ENCODE results near the gene SPON1. TPM values are rescaled to one million over a fixed set of nuclear protein-coding genes. Genes with fewer than 3 reads are reported as not detected.

The SPON1 gene
- total RNA-seq, 2 experiments from 2014 or later, result 3.8 to 3.9 TPM

DNA sequence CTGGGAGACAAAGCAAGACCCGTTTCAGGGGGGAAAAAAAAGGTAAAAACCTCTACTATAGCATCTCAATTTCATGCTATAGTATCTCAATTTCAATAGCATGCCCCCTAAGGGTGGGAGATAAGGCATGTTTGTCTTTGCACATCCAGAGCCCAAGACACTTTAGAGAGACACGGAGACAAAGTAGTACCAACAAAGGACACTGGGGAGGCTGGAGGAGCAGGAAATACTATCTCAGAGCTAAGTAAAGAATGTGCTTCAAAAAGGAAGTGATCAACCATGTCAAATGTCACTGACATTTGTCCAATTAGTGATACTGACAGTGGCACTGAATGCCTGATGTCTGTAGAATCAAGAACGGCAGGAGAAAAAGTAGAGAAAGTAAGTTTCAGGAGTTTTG lies 327.9 kb downstream of the SPON1 start:
- Mint-ChIP-seq H3K27me3 (no peaks in the 10 kb centered on the region), H3K36me3 (peaks cover 57% of the 10 kb centered on the region), H3K4me1 (peaks cover 30% of the 10 kb centered on the region), H3K27ac (no peak overlapping the region), H3K9me3 (no peaks in the 10 kb centered on the region), H3K4me3 (no peak overlapping the region)
- ATAC-seq (ENCODE audit: low read depth) (no peak), DNase-seq (no peak)
- POLR2A ChIA-PET, result no interaction called here

DNA sequence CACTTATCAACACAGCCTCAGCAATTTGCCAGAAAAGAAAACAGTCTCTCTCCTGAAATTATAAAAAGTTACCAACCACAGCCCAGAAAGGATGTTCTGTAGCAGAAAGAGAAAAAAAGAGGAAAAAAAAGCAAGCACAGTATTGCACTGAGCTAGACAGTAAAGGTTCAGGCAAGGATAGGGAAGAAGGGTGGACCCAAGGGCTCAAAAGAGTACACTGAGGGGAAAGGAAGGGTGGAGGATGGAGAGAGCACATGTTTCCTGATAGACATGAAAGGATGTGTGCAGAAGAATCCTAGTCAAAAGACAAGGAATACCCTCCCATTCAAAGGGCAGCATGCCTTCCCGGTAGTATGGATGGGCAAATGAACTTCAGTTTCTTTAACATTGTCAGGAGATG lies 337.4 kb downstream of the SPON1 start:
- Mint-ChIP-seq H3K27ac (no peak overlapping the region), H3K4me3 (no peak overlapping the region), H3K36me3 (peaks cover 4% of the 10 kb centered on the region), H3K27me3 (no peaks in the 10 kb centered on the region), H3K9me3 (no peaks in the 10 kb centered on the region), H3K4me1 (peaks cover 18% of the 10 kb centered on the region)
- POLR2A ChIA-PET, result no interaction called here
- DNase-seq, result no peak
- ATAC-seq (ENCODE audit: low read depth), result no peak

DNA sequence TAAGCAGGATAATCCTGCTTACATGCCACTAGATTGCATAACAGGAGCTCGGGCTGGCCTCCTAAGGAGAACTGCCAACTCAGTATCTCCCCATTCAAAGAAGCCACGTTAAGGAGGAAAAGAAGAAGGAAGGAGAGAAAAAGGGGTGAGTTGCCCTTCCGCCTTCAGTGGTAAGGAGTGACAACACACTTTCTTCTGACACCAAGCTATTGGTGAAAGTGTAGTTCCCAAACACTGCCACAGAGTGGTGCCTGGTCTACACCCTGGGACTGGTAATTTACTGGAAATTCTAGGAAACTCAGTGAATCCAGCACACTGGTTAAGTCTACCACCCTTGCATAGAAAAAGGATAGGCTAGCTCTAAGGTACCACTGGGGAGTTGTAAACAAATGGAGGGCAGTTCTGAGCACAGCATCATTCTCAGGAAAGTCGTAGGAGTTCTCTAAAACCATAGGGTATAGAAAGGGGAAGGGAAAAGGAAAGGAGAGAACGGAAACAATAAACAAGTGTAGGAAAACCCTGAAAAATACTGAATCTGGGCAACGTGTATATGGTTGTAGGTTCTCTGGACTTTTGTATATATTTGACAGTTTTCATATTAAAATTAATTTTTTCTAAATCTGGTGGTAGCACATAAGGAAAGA lies 338.3 kb downstream of the SPON1 start:
- Mint-ChIP-seq H3K27ac (no peak overlapping the region), H3K36me3 (no peaks in the 10 kb centered on the region)
- POLR2A ChIA-PET, result no interaction called here

DNA sequence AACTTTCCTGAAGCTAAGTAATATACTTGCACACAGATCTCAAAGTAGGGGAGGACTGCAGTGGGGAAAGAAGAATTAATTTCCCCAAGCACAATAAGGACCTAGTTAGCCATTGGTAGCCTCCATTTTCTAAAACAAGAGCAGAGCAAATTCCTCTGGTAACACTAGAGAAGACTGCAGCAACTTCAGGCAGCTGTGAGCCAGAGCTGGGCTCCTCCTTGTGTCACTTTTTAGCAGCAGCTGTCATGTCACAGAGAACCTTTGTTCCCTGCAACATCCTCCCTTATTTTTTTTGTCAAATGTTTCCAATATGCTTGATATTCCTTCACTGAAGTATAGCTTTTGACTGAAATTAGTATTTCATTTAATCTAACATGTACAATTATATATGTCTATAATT lies 342.1 kb downstream of the SPON1 start:
- H3K9me3 Mint-ChIP-seq, result no peaks in the 10 kb centered on the region
- peaks cover 25% of the 10 kb centered on the region for H3K4me1 Mint-ChIP-seq
- ATAC-seq (ENCODE audit: low read depth) (no peak), DNase-seq (no peak)
- POLR2A ChIA-PET, result interaction anchor here (1.1 kb wide), 1 partner anchor 15 kb away, joined by 3 read pairs; no protein-coding TSS in a partner anchor
- no peaks in the 10 kb centered on the region for H3K36me3 Mint-ChIP-seq
- no peak overlapping the region for H3K4me3 Mint-ChIP-seq
- H3K27me3 Mint-ChIP-seq, result no peaks in the 10 kb centered on the region
- no peak overlapping the region for H3K27ac Mint-ChIP-seq

More for the DNA sequence above, 338.3 kb downstream of the SPON1 start:
- H3K27me3 Mint-ChIP-seq, result no peaks in the 10 kb centered on the region
- ATAC-seq (ENCODE audit: low read depth), result peak; percentile 87
- H3K4me3 Mint-ChIP-seq, result no peak overlapping the region
- H3K4me1 Mint-ChIP-seq, result peaks cover 21% of the 10 kb centered on the region
- H3K9me3 Mint-ChIP-seq, result no peaks in the 10 kb centered on the region
- peak; percentile 35 for DNase-seq

DNA sequence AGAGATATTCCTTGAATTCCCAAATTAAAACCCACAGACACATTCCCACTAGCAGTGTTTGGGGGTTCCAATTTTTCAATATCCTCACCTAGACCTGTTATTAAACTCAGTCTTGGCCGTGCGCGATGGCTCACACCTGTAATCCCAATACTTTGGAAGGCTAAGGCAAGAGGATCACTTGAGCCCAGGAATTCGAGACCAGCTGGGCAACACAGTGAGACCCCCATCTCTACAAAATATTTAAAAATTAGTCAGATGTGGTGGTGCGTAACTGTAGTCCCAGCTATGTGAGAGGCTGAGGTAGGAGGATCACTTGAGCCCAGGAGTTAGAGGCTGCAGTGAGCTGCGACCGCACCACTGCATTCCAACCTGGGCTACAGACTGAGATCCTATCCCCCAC lies 343.1 kb downstream of the SPON1 start:
- H3K4me1 Mint-ChIP-seq, result peaks cover 25% of the 10 kb centered on the region
- POLR2A ChIA-PET, result no interaction called here
- no peaks in the 10 kb centered on the region for H3K9me3 Mint-ChIP-seq

DNA sequence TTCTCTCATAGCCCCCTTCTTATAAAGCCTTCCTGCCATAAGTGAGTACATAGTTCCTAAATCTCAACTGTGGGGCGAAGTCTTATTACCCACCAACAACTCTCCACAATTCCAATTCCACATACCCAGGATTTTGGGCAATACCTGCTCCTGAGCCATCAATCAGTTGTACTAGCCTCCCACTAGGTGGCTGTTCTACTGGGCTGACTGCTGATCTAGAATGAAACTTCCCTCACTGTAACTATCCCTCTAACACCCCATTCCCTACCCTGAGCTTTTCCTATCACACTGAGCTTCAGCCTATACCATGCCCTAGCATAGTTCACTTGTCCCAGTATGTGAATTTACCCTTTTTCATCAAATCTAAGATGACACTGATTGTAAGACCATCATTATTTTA lies 344.0 kb downstream of the SPON1 start:
- peaks cover 25% of the 10 kb centered on the region for H3K4me1 Mint-ChIP-seq
- ATAC-seq (ENCODE audit: low read depth) (no peak), DNase-seq (no peak)
- H3K9me3 Mint-ChIP-seq, result no peaks in the 10 kb centered on the region
- POLR2A ChIA-PET, result no interaction called here
- no peak overlapping the region for H3K27ac Mint-ChIP-seq
- H3K4me3 Mint-ChIP-seq, result no peak overlapping the region
- no peaks in the 10 kb centered on the region for H3K27me3 Mint-ChIP-seq
- no peaks in the 10 kb centered on the region for H3K36me3 Mint-ChIP-seq

More for the DNA sequence above, 343.1 kb downstream of the SPON1 start:
- no peak for ATAC-seq (ENCODE audit: low read depth)
- DNase-seq, result no peak
- Mint-ChIP-seq H3K27ac (no peak overlapping the region), H3K27me3 (no peaks in the 10 kb centered on the region), H3K36me3 (no peaks in the 10 kb centered on the region), H3K4me3 (no peak overlapping the region)

DNA sequence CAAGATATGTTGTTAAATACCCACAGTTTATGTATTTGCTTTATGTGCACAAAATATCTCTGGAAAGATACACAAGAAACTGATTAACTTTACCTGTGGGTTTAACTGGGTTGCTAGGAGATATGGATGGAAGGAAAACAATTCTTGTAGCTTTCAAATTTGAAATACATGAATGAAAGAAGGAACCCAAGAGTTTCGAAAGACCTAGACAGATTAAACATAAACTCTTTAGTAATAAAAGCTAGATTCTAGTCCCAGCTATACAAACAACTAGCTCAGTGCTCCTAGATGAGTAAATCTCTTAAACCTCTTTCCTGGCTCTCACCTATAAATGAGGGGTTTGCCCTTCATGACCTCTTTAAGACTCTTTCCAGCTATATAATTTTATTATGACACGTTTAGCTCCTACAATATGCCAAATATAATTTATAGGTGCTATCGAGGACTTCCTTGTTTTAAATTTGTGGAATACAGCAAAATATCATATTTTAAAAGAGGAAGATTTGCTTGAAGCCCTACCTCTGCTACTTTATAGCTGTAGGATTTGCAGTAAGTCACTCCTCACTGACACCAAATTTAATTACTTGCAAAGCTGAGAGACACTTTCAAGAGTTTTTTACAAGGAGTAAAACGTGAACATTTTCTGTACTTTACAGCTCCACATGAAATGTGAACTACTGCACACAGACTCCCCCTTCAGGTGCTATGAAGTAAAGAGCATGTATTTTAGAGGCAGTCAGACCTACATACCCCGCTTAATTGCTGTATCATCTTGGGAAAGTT lies 345.8 kb downstream of the SPON1 start:
- Mint-ChIP-seq H3K4me3 (no peak overlapping the region), H3K9me3 (no peaks in the 10 kb centered on the region), H3K36me3 (peaks cover under 1% of the 10 kb centered on the region), H3K27me3 (no peaks in the 10 kb centered on the region), H3K4me1 (peaks cover 28% of the 10 kb centered on the region), H3K27ac (no peak overlapping the region)
- ATAC-seq (ENCODE audit: low read depth) (peak; percentile 60), DNase-seq (no peak)
- POLR2A ChIA-PET, result interaction anchor here (0.6 to 0.7 kb wide), 2 partner anchors 50 to 107 kb away, joined by 3 read pairs; no protein-coding TSS in a partner anchor

DNA sequence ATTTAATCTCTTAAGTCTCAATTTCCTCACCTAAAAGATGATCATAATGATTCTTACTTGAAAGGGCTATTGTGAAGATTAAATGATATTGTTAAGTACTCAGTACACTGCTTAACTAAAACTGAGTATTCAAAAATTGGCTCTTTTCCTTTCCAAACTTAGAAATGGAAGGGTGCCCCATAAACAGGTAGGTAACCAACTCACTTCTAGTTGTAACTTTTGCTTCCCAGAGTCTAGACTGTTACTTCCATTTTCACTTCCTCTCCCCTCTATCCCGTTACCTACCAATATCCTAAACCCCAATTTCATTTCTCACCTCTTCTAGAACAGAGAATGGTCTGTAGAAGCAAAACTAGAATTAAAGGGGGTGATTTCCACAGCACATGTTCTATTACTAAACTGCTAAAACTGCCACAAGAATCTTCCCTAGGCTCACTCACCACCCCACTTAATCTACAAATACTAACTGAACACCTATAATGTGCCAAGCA lies 346.4 kb downstream of the SPON1 start:
- no peak overlapping the region for H3K4me3 Mint-ChIP-seq
- POLR2A ChIA-PET, result interaction anchor here (0.6 to 1.0 kb wide), 3 partner anchors 9 to 107 kb away, joined by 3 read pairs; no protein-coding TSS in a partner anchor
- DNase-seq (no peak), ATAC-seq (ENCODE audit: low read depth) (no peak)
- H3K27me3 Mint-ChIP-seq, result no peaks in the 10 kb centered on the region
- peaks cover 27% of the 10 kb centered on the region for H3K4me1 Mint-ChIP-seq
- no peaks in the 10 kb centered on the region for H3K9me3 Mint-ChIP-seq
- H3K36me3 Mint-ChIP-seq, result peaks cover 2% of the 10 kb centered on the region
- no peak overlapping the region for H3K27ac Mint-ChIP-seq

DNA sequence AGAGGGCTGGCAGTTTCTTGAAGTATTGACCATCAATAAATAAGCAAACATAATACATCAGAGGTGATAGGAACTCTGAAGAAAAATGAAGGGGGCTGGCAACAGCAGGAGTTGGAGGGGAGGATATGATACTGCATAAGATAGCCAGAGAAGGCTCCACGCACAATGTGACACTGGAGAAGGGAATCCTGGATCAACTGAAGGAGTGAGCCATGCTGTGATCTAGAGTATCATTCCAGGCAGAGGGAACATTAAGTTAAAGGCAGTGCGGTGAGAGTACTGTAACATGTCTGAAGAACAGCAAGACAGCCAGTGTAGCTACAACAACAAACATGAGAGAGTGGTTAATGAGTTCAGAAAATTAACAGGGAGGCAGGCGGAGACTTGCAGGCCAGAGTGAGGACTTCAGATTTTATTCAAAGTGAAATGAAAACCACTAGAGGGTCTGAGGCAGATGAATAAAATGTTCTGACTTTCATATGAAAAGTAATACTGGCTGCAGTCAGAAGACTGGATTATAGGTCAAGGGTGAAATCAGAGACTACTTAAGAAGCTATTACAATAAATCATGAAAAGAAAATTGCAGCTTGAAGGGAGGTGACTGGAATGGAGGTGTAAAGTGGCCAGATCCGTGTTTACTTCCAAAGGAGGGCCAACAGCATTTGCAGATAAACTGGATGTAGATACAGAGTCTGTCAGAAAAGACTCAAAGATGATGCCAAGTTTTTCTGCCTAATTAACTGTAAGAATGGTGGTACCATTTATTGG lies 347.1 kb downstream of the SPON1 start:
- DNase-seq (no peak), ATAC-seq (ENCODE audit: low read depth) (no peak)
- no peaks in the 10 kb centered on the region for H3K27me3 Mint-ChIP-seq
- no peak overlapping the region for H3K27ac Mint-ChIP-seq
- POLR2A ChIA-PET, result interaction anchor here (1.0 kb wide), 1 partner anchor 8 kb away, joined by 3 read pairs; no protein-coding TSS in a partner anchor
- H3K9me3 Mint-ChIP-seq, result no peaks in the 10 kb centered on the region
- no peak overlapping the region for H3K4me3 Mint-ChIP-seq
- H3K36me3 Mint-ChIP-seq, result peaks cover 2% of the 10 kb centered on the region
- H3K4me1 Mint-ChIP-seq, result peaks cover 27% of the 10 kb centered on the region

DNA sequence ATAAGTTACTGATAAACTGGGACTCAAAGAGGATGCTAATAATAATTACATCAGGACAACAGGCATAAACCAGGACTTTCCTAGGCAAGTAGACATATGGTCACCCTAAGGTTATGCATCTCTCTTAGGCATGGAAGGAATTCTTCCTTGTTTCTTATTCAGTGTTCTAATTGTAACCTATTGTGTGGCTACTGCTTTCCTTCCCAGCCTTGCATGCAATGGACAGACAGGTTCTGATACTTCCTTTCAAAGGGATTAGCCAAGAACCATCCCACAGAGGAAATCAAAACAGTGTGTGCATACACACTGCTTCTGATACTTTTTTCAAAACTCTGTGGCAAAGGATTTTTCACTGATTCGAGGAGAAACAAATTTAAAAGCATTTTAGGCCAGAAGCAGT lies 348.2 kb downstream of the SPON1 start:
- ATAC-seq (ENCODE audit: low read depth) (no peak), DNase-seq (no peak)
- no peak overlapping the region for H3K4me3 Mint-ChIP-seq
- POLR2A ChIA-PET, result no interaction called here
- no peaks in the 10 kb centered on the region for H3K27me3 Mint-ChIP-seq
- peaks cover 29% of the 10 kb centered on the region for H3K4me1 Mint-ChIP-seq
- no peaks in the 10 kb centered on the region for H3K9me3 Mint-ChIP-seq
- H3K36me3 Mint-ChIP-seq, result peaks cover 7% of the 10 kb centered on the region
- H3K27ac Mint-ChIP-seq, result no peak overlapping the region

DNA sequence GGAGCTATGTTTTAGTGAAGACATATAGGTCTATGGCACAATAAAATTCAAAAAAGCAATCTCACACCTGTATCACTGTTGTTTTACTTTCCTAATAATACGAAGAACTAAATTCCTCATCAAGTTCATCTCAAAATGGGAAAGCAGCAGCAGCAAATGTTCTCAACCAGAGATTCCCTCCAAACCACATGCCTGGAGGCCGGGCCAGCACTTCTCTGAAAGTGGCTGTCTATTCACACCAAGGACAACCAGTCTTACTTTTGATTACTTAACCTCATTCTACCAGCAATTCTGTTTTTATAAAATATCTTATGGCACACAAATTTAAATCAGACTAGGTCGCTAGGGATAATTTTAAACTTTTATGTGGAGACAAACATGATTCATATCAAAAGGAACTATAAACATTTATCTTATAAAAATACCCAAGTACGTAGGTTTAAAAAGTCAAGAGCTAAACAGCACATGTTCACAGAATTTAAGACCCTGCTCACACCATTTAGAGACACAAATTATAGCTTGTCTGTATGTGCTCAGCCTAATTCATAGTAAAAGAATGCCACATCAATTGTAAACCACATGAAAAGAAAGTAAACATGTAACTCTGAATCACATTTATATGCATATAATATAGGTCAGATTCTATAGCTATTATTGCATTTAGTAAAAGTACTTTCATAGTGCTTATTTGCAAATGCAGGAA lies 350.4 kb downstream of the SPON1 start:
- ATAC-seq (ENCODE audit: low read depth) (peak; percentile 36), DNase-seq (no peak)
- peaks cover 23% of the 10 kb centered on the region for H3K4me1 Mint-ChIP-seq
- no peaks in the 10 kb centered on the region for H3K9me3 Mint-ChIP-seq
- H3K27me3 Mint-ChIP-seq, result no peaks in the 10 kb centered on the region
- no peak overlapping the region for H3K27ac Mint-ChIP-seq
- no peak overlapping the region for H3K4me3 Mint-ChIP-seq
- H3K36me3 Mint-ChIP-seq, result peaks cover 17% of the 10 kb centered on the region
- POLR2A ChIA-PET, result no interaction called here

DNA sequence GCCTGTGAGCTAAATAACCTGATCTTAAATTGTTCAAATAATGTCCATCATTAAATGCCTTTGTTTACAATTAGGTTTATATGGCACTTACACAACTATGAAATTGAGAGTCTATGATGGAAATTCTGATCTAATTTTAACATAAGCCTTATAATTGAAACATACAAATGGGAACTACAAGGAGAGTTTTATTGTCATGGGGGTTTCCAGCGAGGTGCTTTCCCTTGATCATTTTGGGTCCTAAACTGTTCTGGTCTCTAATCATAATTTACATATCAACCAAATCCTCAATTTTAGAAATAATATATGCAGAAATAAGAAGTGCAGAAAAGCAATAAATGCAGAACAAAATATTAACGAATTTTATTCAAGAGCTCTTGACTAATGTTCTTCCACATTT lies 351.6 kb downstream of the SPON1 start:
- no peak overlapping the region for H3K27ac Mint-ChIP-seq
- ATAC-seq (ENCODE audit: low read depth), result no peak
- peaks cover 17% of the 10 kb centered on the region for H3K36me3 Mint-ChIP-seq
- peaks cover 27% of the 10 kb centered on the region for H3K4me1 Mint-ChIP-seq
- no peaks in the 10 kb centered on the region for H3K9me3 Mint-ChIP-seq
- no peaks in the 10 kb centered on the region for H3K27me3 Mint-ChIP-seq
- POLR2A ChIA-PET, result no interaction called here
- DNase-seq, result no peak
- H3K4me3 Mint-ChIP-seq, result no peak overlapping the region

DNA sequence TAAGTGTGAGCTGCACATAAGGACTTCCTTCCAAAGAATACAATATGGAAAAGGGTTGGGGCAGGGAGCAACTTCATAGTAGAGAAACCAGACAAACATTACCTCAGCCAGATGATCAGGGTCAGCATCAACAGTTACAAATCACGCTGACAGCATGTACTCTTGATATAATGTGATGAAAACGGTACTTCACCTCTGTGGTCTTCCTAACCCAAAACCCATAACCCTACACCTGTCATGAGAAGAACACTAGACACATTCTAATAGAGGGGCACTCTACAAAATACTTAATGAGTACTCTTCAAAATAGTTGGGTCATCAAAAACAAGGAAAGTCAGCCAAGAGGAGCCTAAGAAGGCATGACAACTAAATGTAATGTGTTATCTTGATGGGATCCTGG lies 352.6 kb downstream of the SPON1 start:
- no peak overlapping the region for H3K27ac Mint-ChIP-seq
- POLR2A ChIA-PET, result no interaction called here

More for the DNA sequence above, 352.6 kb downstream of the SPON1 start:
- no peak for DNase-seq
- Mint-ChIP-seq H3K4me1 (peaks cover 35% of the 10 kb centered on the region), H3K4me3 (no peak overlapping the region), H3K36me3 (peaks cover 17% of the 10 kb centered on the region), H3K9me3 (no peaks in the 10 kb centered on the region), H3K27me3 (no peaks in the 10 kb centered on the region)
- no peak for ATAC-seq (ENCODE audit: low read depth)
